ENCODE measurements around the gene EBF4.

- no peak for TF ChIP-seq EZH2 (IDR thresholded peaks at IDR 0.05; ENCODE audit: borderline replicate concordance, insufficient read depth, low read depth, low read length, poor library complexity, severe bottlenecking)
- no peak for TF ChIP-seq CTCF (IDR thresholded peaks at IDR 0.05)
Observed at GRCh38 chr20:2698186-2698817, 5.7 kb downstream of the EBF4 start.
